Keratinocyte (primary cell): ENCODE results near the gene RAB4B.

Experiments
- CTCF ChIP-seq, 3 experiments: IDR thresholded peaks in 1 of 3; conservative IDR thresholded peaks in 1 of 3; optimal IDR thresholded peaks in 1 of 3; 2 replicates in 2 of 3; 3 replicates in 1 of 3; pipeline versions ENCODE3 to v1.5.1; 2011; ENCODE audit warnings: low read length in 3 of 3, mild to moderate bottlenecking in 3 of 3, moderate library complexity in 2 of 3, control low read depth in 1 of 3, inconsistent platforms in 1 of 3; ENCODE audit not compliant: insufficient read depth in 2 of 3; ENCODE audit errors: extremely low read depth in 1 of 3
- EZH2 ChIP-seq: IDR thresholded peaks from one replicate; pipeline ENCODE4 v1.6.1; 2012; ENCODE audit warnings: inconsistent platforms, mild to moderate bottlenecking, low read length, moderate library complexity

- TF ChIP-seq CTCF (optimal IDR thresholded peaks at IDR 0.05 in 1 of 3, IDR thresholded peaks at IDR 0.05 in 1 of 3, conservative IDR thresholded peaks at IDR 0.05 in 1 of 3; ENCODE audit: extremely low read depth in 1 of 3, insufficient read depth in 2 of 3, low read length in 3 of 3) (no peak), EZH2 (no peak)
These were observed 40.9 kb upstream of the RAB4B start for GRCh38 chr19:40737102-40737644.
